ENCODE results near the gene FBN2. TPM values are rescaled to one million over a fixed set of nuclear protein-coding genes. Genes with fewer than 3 reads are reported as not detected.

Gene FBN2
- total RNA-seq, 6 experiments from 2014 or later, result 0.06 to 0.98 (median 0.45) TPM

GRCh38 chr5:128478386-128479368 lies 59.4 kb downstream of the FBN2 start:
- H3K4me1 ChIP-seq, result no peaks in the 10 kb centered on the region
- no peak for ATAC-seq
- intact Hi-C loops (cut with DNase I), result no loop called here
- DNase-seq, result no peak
- no peak overlapping the region for H3K4me3 ChIP-seq
- no peak overlapping the region for H3K27ac ChIP-seq
- H3K27me3 ChIP-seq, result no peaks in the 10 kb centered on the region
- TF ChIP-seq, protein P1, sequence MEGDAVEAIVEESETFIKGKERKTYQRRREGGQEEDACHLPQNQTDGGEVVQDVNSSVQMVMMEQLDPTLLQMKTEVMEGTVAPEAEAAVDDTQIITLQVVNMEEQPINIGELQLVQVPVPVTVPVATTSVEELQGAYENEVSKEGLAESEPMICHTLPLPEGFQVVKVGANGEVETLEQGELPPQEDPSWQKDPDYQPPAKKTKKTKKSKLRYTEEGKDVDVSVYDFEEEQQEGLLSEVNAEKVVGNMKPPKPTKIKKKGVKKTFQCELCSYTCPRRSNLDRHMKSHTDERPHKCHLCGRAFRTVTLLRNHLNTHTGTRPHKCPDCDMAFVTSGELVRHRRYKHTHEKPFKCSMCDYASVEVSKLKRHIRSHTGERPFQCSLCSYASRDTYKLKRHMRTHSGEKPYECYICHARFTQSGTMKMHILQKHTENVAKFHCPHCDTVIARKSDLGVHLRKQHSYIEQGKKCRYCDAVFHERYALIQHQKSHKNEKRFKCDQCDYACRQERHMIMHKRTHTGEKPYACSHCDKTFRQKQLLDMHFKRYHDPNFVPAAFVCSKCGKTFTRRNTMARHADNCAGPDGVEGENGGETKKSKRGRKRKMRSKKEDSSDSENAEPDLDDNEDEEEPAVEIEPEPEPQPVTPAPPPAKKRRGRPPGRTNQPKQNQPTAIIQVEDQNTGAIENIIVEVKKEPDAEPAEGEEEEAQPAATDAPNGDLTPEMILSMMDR (IDR thresholded peaks at IDR 0.05), result no peak
- no peak for TF ChIP-seq POLR2A (IDR thresholded peaks at IDR 0.05)
- no peaks in the 10 kb centered on the region for H3K9me3 ChIP-seq
- H3K36me3 ChIP-seq, result no peaks in the 10 kb centered on the region
- 59% methylated on average over 6 of the region's 6 CpGs for WGBS (ENCODE audit: insufficient coverage, low coverage, low lambda C conversion rate, missing lambda C conversion rate)

GRCh38 chr5:128477944-128478343 lies 60.1 kb downstream of the FBN2 start:
- DNase-seq (no peak), ATAC-seq (no peak)
- TF ChIP-seq, protein P1 (IDR thresholded peaks at IDR 0.05), result no peak
- TF ChIP-seq POLR2A (IDR thresholded peaks at IDR 0.05), result no peak
- no peaks in the 10 kb centered on the region for H3K27me3 ChIP-seq
- intact Hi-C loops (cut with DNase I), result no loop called here
- no peak overlapping the region for H3K4me3 ChIP-seq
- H3K27ac ChIP-seq, result no peak overlapping the region
- no peaks in the 10 kb centered on the region for H3K36me3 ChIP-seq
- no peaks in the 10 kb centered on the region for H3K4me1 ChIP-seq
- H3K9me3 ChIP-seq, result no peaks in the 10 kb centered on the region
- 72% methylated on average over 5 of the region's 5 CpGs for WGBS (ENCODE audit: insufficient coverage, low coverage, low lambda C conversion rate, missing lambda C conversion rate)

DNA sequence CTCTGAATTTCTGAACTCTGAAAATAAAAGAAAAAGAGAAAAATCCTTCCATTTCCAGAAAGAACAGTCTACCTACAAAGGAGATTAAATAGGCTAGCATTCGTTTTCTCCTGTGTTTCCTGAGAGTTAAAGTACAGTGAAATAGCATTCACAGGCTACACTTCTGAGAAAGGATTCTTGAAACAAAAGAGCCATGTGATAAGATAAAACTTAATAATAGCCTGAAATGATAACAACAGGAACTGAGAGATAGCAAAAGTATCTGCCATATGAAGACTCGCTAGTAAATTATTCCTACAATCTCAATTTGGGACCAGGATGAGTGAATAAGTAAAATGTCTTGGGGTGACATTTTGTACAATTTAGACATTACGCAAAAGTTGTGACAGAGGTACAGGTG lies 62.4 kb downstream of the FBN2 start:
- DNase-seq (no peak), ATAC-seq (no peak)
- Histone ChIP-seq H3K4me3 (no peak overlapping the region), H3K4me1 (no peaks in the 10 kb centered on the region), H3K27ac (no peak overlapping the region), H3K9me3 (no peaks in the 10 kb centered on the region), H3K27me3 (no peaks in the 10 kb centered on the region), H3K36me3 (no peaks in the 10 kb centered on the region)
- no peak for TF ChIP-seq POLR2A (IDR thresholded peaks at IDR 0.05)
- TF ChIP-seq, protein P1 (IDR thresholded peaks at IDR 0.05), result no peak
- WGBS (ENCODE audit: insufficient coverage, low coverage, low lambda C conversion rate, missing lambda C conversion rate), result 47% methylated on average over 3 of the region's 3 CpGs
- intact Hi-C loops (cut with DNase I), result no loop called here

DNA sequence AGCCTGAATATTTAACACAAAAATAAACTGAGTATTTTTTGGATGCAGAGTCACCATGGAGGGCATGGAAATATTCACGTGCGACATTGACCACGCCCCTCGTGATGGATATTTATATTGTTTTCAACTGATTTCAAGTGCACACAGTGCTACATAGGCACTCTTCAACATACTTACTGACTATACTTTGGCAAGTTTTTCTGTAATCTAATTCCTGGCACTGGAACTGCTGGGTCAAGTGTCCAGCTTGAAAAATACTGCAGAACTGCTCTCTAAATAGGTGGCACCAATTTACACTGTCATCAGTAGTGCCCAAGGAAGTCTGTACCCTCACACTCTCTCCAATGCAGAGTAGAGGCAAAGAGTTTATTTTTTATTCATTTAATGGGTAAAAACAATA lies 65.1 kb downstream of the FBN2 start:
- no peak overlapping the region for H3K27ac ChIP-seq
- H3K9me3 ChIP-seq, result no peaks in the 10 kb centered on the region
- no peak for DNase-seq
- H3K4me1 ChIP-seq, result no peaks in the 10 kb centered on the region
- no peaks in the 10 kb centered on the region for H3K27me3 ChIP-seq
- TF ChIP-seq, protein P1 (IDR thresholded peaks at IDR 0.05), result no peak
- no peak for TF ChIP-seq POLR2A (IDR thresholded peaks at IDR 0.05)
- ATAC-seq, result no peak
- 86% methylated on average over 4 of the region's 4 CpGs for WGBS (ENCODE audit: insufficient coverage, low coverage, low lambda C conversion rate, missing lambda C conversion rate)
- intact Hi-C loops (cut with DNase I), result no loop called here
- no peak overlapping the region for H3K4me3 ChIP-seq
- no peaks in the 10 kb centered on the region for H3K36me3 ChIP-seq
